GM12878 (cell line): ENCODE measurements around the gene OPRD1. TPM values are rescaled to one million over a fixed set of nuclear protein-coding genes. Genes with fewer than 3 reads are reported as not detected.

Experiments
- ATAC-seq: fragments of 200-7000 bp; cut with Tn5 transposase; 3 replicates; pipeline ENCODE4 v1.9.1; 2020; ENCODE audit warnings: mild to moderate bottlenecking, moderate library complexity
- BruUV-seq: library from RNA; stranded (reverse); fragments of 400-500 nt; replicated peaks from 2 replicates; lab custom pipeline; 2021; lab: Mats Ljungman, UMichigan
- CTCF ChIA-PET: fragments of 300-600 bp; sonication (Branson Sonifier 250); formaldehyde crosslinking; extraction: SDS; loops from one replicate; lab custom pipeline; 2021; ENCODE audit warnings: inconsistent platforms; lab: Yijun Ruan, JAX
- POLR2A ChIA-PET: fragments of 350-600 bp; formaldehyde crosslinking; extraction: SDS; loops from one replicate; lab custom pipeline; 2021; ENCODE audit warnings: inconsistent platforms; lab: Charles Lee
- RAD21 ChIA-PET: fragments of 300-600 bp; sonication (Branson Sonifier 250); formaldehyde crosslinking; loops from one replicate; lab custom pipeline; 2023; ENCODE audit warnings: antibody characterized with exemption; ENCODE audit not compliant: unreplicated experiment; lab: Charles Lee
- SMC1A ChIA-PET: fragments of 300-600 bp; sonication (Branson Sonifier 250); formaldehyde crosslinking; loops from one replicate; lab custom pipeline; 2023; ENCODE audit not compliant: unreplicated experiment, uncharacterized antibody; lab: Charles Lee
- DNase-seq: peaks from one replicate; pipeline ENCODE4 v3.0.0-alpha.2; 2011; ENCODE audit warnings: low read depth, low spot score
- FAIRE-seq: peaks from 3 replicates; lab custom pipeline; 2011; peaks lifted over from hg19 to GRCh38; lab: Jason Lieb, UNC
- H2AFZ ChIP-seq: 2 replicates; pipeline ENCODE4 v1.6.0; 2011; ENCODE audit warnings: low read depth, low read length, control low read depth; ENCODE audit not compliant: control insufficient read depth
- H3K27ac ChIP-seq: 2 replicates; pipeline ENCODE4 v1.5.1; 2011; ENCODE audit warnings: control low read depth; ENCODE audit not compliant: control insufficient read depth, insufficient read depth
- H3K27me3 ChIP-seq, 2 experiments: replicated peaks in 1 of 2; 2 replicates each; pipeline versions ENCODE4 v1.6.0 to v1.6.1; 2011; ENCODE audit warnings: low read length in 1 of 2; ENCODE audit not compliant: control insufficient read depth in 2 of 2, insufficient read depth in 2 of 2
- H3K36me3 ChIP-seq, 2 experiments: 2 replicates each; pipeline ENCODE4 v1.5.1; 2011; ENCODE audit warnings: low read length in 1 of 2; ENCODE audit not compliant: control insufficient read depth in 2 of 2, insufficient read depth in 2 of 2
- H3K4me1 ChIP-seq: 2 replicates; pipeline ENCODE4 v1.6.1; 2011; ENCODE audit warnings: mild to moderate bottlenecking, low read length, moderate library complexity, mixed read lengths; ENCODE audit not compliant: control insufficient read depth, insufficient read depth
- H3K4me2 ChIP-seq: 2 replicates; pipeline ENCODE4 v1.6.0; 2011; ENCODE audit warnings: control low read depth; ENCODE audit not compliant: control insufficient read depth, insufficient read depth
- H3K4me3 ChIP-seq: fragments of 200-600 bp; sonication (generic); 2 replicates; pipeline ENCODE4 v1.5.1; 2016
- H3K79me2 ChIP-seq: 2 replicates; pipeline ENCODE4 v1.6.0; 2011; ENCODE audit warnings: low read length; ENCODE audit not compliant: control insufficient read depth, insufficient read depth
- H3K9ac ChIP-seq: 2 replicates; pipeline ENCODE4 v1.8.0; 2011; ENCODE audit warnings: low read length, control low read depth, mixed read lengths; ENCODE audit not compliant: control insufficient read depth, insufficient read depth
- H3K9me3 ChIP-seq: replicated peaks from 3 replicates; pipeline ENCODE4 v1.5.1; 2011; ENCODE audit warnings: mild to moderate bottlenecking, low read length; ENCODE audit not compliant: control insufficient read depth, insufficient read depth
- H4K20me1 ChIP-seq: 2 replicates; pipeline ENCODE4 v1.6.0; 2011; ENCODE audit not compliant: control insufficient read depth, insufficient read depth
- BHLHE40 ChIP-seq, 2 experiments: fragments of 450-650 bp in 1 of 2; IDR thresholded peaks; 2 replicates each; pipeline ENCODE4 v1.6.1; 2011 to 2017; ENCODE audit warnings: low read depth in 2 of 2, borderline replicate concordance in 1 of 2, improper control_type of control experiment in 1 of 2, low read length in 1 of 2, mild to moderate bottlenecking in 1 of 2
- CHD4 ChIP-seq: fragments of 200-600 bp; sonication (generic); IDR thresholded peaks from 2 replicates; pipeline ENCODE4 v1.6.1; 2016; ENCODE audit warnings: mild to moderate bottlenecking
- DPF2 ChIP-seq: fragments of 450-650 bp; IDR thresholded peaks from 2 replicates; pipeline ENCODE4 v1.6.1; 2017; ENCODE audit warnings: mild to moderate bottlenecking
- EED ChIP-seq: sonication (generic); IDR thresholded peaks from 2 replicates; pipeline ENCODE4 v1.6.1; 2016; ENCODE audit warnings: antibody characterized with exemption, low read depth
- ETV6 ChIP-seq, 2 experiments: fragments of 450-650 bp in 1 of 2; IDR thresholded peaks in 1 of 2; conservative IDR thresholded peaks in 1 of 2; 2 replicates each; pipeline ENCODE4 v1.6.1; 2014; ENCODE audit warnings: antibody characterized with exemption in 1 of 2, borderline replicate concordance in 1 of 2, low read depth in 1 of 2, mild to moderate bottlenecking in 1 of 2, moderate library complexity in 1 of 2
- IKZF2 ChIP-seq, 2 experiments: fragments of 450-650 bp; IDR thresholded peaks; 2 replicates each; pipeline ENCODE4 v1.6.1; 2017; ENCODE audit warnings: mild to moderate bottlenecking in 2 of 2, moderate library complexity in 2 of 2
- IRF5 ChIP-seq: fragments of 450-650 bp; IDR thresholded peaks from 2 replicates; pipeline ENCODE4 v1.6.1; 2017; ENCODE audit warnings: borderline replicate concordance
- MYB ChIP-seq: fragments of 150-350 bp; IDR thresholded peaks from 2 replicates; pipeline ENCODE4 v1.6.1; 2014; ENCODE audit warnings: mild to moderate bottlenecking, low read depth, low read length, borderline replicate concordance
- NFYB ChIP-seq: IDR thresholded peaks from 2 replicates; pipeline ENCODE4 v1.6.1; 2011; ENCODE audit warnings: low read depth, mild to moderate bottlenecking, low read length, improper control_type of control experiment, moderate library complexity; ENCODE audit not compliant: insufficient read depth
- NR2F1 ChIP-seq: fragments of 450-650 bp; conservative IDR thresholded peaks from 2 replicates; pipeline ENCODE4 v1.6.1; 2017; ENCODE audit warnings: mild to moderate bottlenecking
- PRDM15 ChIP-seq: fragments of 450-650 bp; formaldehyde crosslinking; IDR thresholded peaks from 2 replicates; pipeline ENCODE4 v1.4.0; 2020; ENCODE audit warnings: mild to moderate bottlenecking, moderate library complexity
- SMAD1 ChIP-seq: fragments of 450-650 bp; IDR thresholded peaks from 2 replicates; pipeline ENCODE4 v1.6.1; 2018; ENCODE audit warnings: mild to moderate bottlenecking, low read depth; ENCODE audit not compliant: partially characterized antibody
- SMARCA5 ChIP-seq: fragments of 450-650 bp; IDR thresholded peaks from 2 replicates; pipeline ENCODE4 v1.6.1; 2017; ENCODE audit warnings: mild to moderate bottlenecking
- SREBF1 ChIP-seq: IDR thresholded peaks from 2 replicates; pipeline ENCODE4 v1.6.1; 2012; ENCODE audit warnings: mild to moderate bottlenecking, low read length
- ZNF622 ChIP-seq: fragments of 450-650 bp; IDR thresholded peaks from 2 replicates; pipeline ENCODE4 v1.6.1; 2017; ENCODE audit warnings: mild to moderate bottlenecking, inconsistent platforms
- WGBS: methylation state at CpG from one replicate; pipeline ENCODE4 v1.1.6; 2016; ENCODE audit warnings: low lambda C conversion rate; ENCODE audit not compliant: insufficient replicate concordance, insufficient coverage; ENCODE audit errors: missing lambda C conversion rate; 5-methylcytosine and 5-hydroxymethylcytosine counted together
- in situ Hi-C: fragments of 300-500 bp; cut with MboI; formaldehyde crosslinking; loops from 9 replicates; pipeline ENCODE4 v1.14.3; 2018; ENCODE audit warnings: mixed read lengths
- intact Hi-C: fragments of 100-400 bp; cut with micrococcal nuclease; formaldehyde crosslinking; loops from one replicate; pipeline ENCODE4 v1.14.2; 2022; ENCODE audit not compliant: unreplicated experiment
- polyA plus RNA-seq, 11 experiments: library from polyadenylated mRNA; depleted of rRNA in 4 of 11; unstranded in 6 of 11; stranded (reverse) in 5 of 11; fragments of >200 nt; fragmentation: Nextera tagmentation in 4 of 11; fragmentation: Illumina TruSeq in 1 of 11; extraction: Ambion mirVana in 4 of 11; extraction: Trizol in 1 of 11; gene quantifications; 1 replicate in 1 of 11; 2 replicates in 10 of 11; pipeline versions ENCODE4 v1.2.1 to v1.2.3, GENCODE V29; 2011 to 2016; ENCODE audit warnings: inconsistent platforms in 2 of 11, missing spikeins in 2 of 11, low read depth in 1 of 11
- total RNA-seq, 4 experiments: library from RNA; depleted of rRNA in 3 of 4; stranded (reverse); fragments of >200 nt in 3 of 4; fragmentation: Illumina TruSeq in 1 of 4; extraction: Trizol in 1 of 4; gene quantifications; 2 replicates each; pipeline versions ENCODE4 v1.2.1 to v1.2.3, GENCODE V29; 2013 to 2021
- TF ChIP-seq, protein P1 (sequence below): fragments of 450-650 bp; IDR thresholded peaks from 2 replicates; pipeline ENCODE4 v1.6.1; 2018; ENCODE audit warnings: mild to moderate bottlenecking, low read depth, moderate library complexity; ENCODE audit not compliant: partially characterized antibody

Gene OPRD1
- total and polyA plus RNA-seq, 10 of the 15 experiments (the other 5 are each of a cell fraction or from before 2014, with no cell fraction given): 0.02 TPM; not detected in 8

- no peak for TF ChIP-seq DPF2
- TF ChIP-seq EED: no peak
- TF ChIP-seq, protein P1, sequence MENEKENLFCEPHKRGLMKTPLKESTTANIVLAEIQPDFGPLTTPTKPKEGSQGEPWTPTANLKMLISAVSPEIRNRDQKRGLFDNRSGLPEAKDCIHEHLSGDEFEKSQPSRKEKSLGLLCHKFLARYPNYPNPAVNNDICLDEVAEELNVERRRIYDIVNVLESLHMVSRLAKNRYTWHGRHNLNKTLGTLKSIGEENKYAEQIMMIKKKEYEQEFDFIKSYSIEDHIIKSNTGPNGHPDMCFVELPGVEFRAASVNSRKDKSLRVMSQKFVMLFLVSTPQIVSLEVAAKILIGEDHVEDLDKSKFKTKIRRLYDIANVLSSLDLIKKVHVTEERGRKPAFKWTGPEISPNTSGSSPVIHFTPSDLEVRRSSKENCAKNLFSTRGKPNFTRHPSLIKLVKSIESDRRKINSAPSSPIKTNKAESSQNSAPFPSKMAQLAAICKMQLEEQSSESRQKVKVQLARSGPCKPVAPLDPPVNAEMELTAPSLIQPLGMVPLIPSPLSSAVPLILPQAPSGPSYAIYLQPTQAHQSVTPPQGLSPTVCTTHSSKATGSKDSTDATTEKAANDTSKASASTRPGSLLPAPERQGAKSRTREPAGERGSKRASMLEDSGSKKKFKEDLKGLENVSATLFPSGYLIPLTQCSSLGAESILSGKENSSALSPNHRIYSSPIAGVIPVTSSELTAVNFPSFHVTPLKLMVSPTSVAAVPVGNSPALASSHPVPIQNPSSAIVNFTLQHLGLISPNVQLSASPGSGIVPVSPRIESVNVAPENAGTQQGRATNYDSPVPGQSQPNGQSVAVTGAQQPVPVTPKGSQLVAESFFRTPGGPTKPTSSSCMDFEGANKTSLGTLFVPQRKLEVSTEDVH: no peak
These were observed 4.0 kb upstream of the OPRD1 start (continued) for GRCh38 chr1:28807986-28808385.

GRCh38 chr1:28811369-28811765, 603 bp upstream of the OPRD1 start:
- no peak overlapping the region for H3K9ac ChIP-seq
- no peaks in the 10 kb centered on the region for H3K9me3 ChIP-seq
- ChIA-PET SMC1A (interaction anchor here (0.5 kb wide), 1 partner anchor 313 kb away, joined by 3 read pairs; no protein-coding TSS in a partner anchor), POLR2A (no interaction called here), RAD21 (no interaction called here), CTCF (no interaction called here)
- no TSS peak for BruUV-seq
- 64% methylated on average over 9 of the region's 9 CpGs for WGBS
- H3K27ac ChIP-seq: no peak overlapping the region
- H3K4me1 ChIP-seq: no peaks in the 10 kb centered on the region
- no peak overlapping the region for H2AFZ ChIP-seq
- DNase-seq: no peak
- H3K4me2 ChIP-seq: no peak overlapping the region
- H3K79me2 ChIP-seq: no peaks in the 10 kb centered on the region
- intact Hi-C loops: no loop called here
- no peak for ATAC-seq
- FAIRE-seq: no peak
- H4K20me1 ChIP-seq: no peaks in the 10 kb centered on the region
- no peaks in the 10 kb centered on the region for H3K36me3 ChIP-seq
- no peak overlapping the region for H3K4me3 ChIP-seq
- in situ Hi-C loops: no loop called here
- no peaks in the 10 kb centered on the region; a peak in 2 of 4 replicates for H3K27me3 ChIP-seq
- TF ChIP-seq NR2F1 (no peak), IRF5 (no peak), ZNF622 (no peak), SMAD1 (no peak), SREBF1 (no peak), PRDM15 (no peak), SMARCA5 (no peak), CHD4 (no peak), NFYB (no peak), ETV6 (conservative IDR thresholded peaks at IDR 0.05 in 1 of 2, IDR thresholded peaks at IDR 0.05 in 1 of 2; ENCODE audit: borderline replicate concordance in 1 of 2, low read depth in 1 of 2) (no peak), BHLHE40 (IDR thresholded peaks at IDR 0.05; ENCODE audit: borderline replicate concordance in 1 of 2, low read depth in 2 of 2, low read length in 1 of 2) (no peak), IKZF2 (IDR thresholded peaks at IDR 0.05) (no peak), MYB (no peak)
